Body of pancreas (tissue), 4 donors: ENCODE measurements around the gene DNAJB5. TPM values are rescaled to one million over a fixed set of nuclear protein-coding genes. Genes with fewer than 3 reads are reported as not detected.

Source experiments
- ATAC-seq: fragments of 150-250 bp; one replicate; pipeline ENCODE4 v1.9.1; 2016
- DNase-seq, 4 donors: peaks; one replicate each; pipeline ENCODE4 v3.0.0-alpha.2; 2019
- H3K27ac ChIP-seq, 4 donors: fragments of 200-600 bp; sonication (generic); 1 replicate in 3 of 4; 2 replicates in 1 of 4; pipeline versions ENCODE4 v1.5.1 to v1.6.1; 2016 to 2019; ENCODE audit warnings: mild to moderate bottlenecking in 1 of 4, mixed read lengths in 1 of 4, moderate library complexity in 1 of 4
- H3K27me3 ChIP-seq, 2 donors: fragments of 200-600 bp; sonication (generic); one replicate each; pipeline ENCODE4 v1.6.0; 2016; ENCODE audit warnings: mild to moderate bottlenecking in 1 of 2
- H3K36me3 ChIP-seq, 2 donors: fragments of 200-600 bp; sonication (generic); replicated peaks in 1 of 2; 2 replicates each; pipeline ENCODE4 v1.5.1; 2016; ENCODE audit warnings: low read depth in 2 of 2; ENCODE audit not compliant: insufficient read depth in 1 of 2
- H3K4me1 ChIP-seq: fragments of 200-600 bp; sonication (generic); one replicate; pipeline ENCODE4 v1.6.0; 2016
- H3K4me3 ChIP-seq, 2 donors: fragments of 200-600 bp; sonication (generic); 1 replicate in 1 of 2; 2 replicates in 1 of 2; pipeline ENCODE4 v1.5.1; 2016 to 2019
- H3K9me3 ChIP-seq, 3 donors: fragments of 200-600 bp; sonication (generic); 1 replicate in 2 of 3; 2 replicates in 1 of 3; pipeline ENCODE4 v1.5.1; 2016
- CTCF ChIP-seq, 7 experiments: fragments of 450-650 bp in 4 of 7; fragments of 200-600 bp in 3 of 7; sonication (generic) in 3 of 7; IDR thresholded peaks; one replicate each; pipeline ENCODE4 v1.5.1; 2016 to 2019; ENCODE audit warnings: antibody characterized with exemption in 7 of 7
- POLR2A ChIP-seq, 3 donors: fragments of 450-650 bp; IDR thresholded peaks; one replicate each; pipeline ENCODE4 v1.6.1; 2016; ENCODE audit warnings: antibody characterized with exemption in 3 of 3, mild to moderate bottlenecking in 2 of 3
- WGBS, 2 donors: methylation state at CpG; one replicate each; pipeline ENCODE4 v1.1.5; 2017; 5-methylcytosine and 5-hydroxymethylcytosine counted together
- intact Hi-C: fragments of 100-400 bp; cut with DNase I; formaldehyde crosslinking; loops from one replicate; pipeline ENCODE4 v1.15.1; 2023
- total RNA-seq, 2 donors: library from RNA; depleted of rRNA; stranded (reverse); fragments of >200 nt; gene quantifications; one replicate each; pipeline ENCODE4 v1.1.0, GENCODE V29; 2016

DNAJB5 gene
- total RNA-seq, 2 donors from 2014 or later = 5.3 to 5.7 TPM

GRCh38 chr9:34982361-34982760 lies 7.2 kb upstream of the DNAJB5 start:
- intact Hi-C loops = no loop called here
- Histone ChIP-seq H3K9me3 (no peaks in the 10 kb centered on the region), H3K4me1 (no peaks in the 10 kb centered on the region), H3K27me3 (no peaks in the 10 kb centered on the region), H3K36me3 (no peaks in the 10 kb centered on the region), H3K27ac (no peak overlapping the region), H3K4me3 (no peak overlapping the region)
- DNase-seq (no peak), ATAC-seq (no peak)
- WGBS, 2 donors = 68 to 79% methylated on average over 5 to 7 of the region's 7 CpGs
- TF ChIP-seq CTCF (IDR thresholded peaks at IDR 0.05) (no peak), POLR2A (IDR thresholded peaks at IDR 0.05) (no peak)

GRCh38 chr9:34983209-34983608 lies 6.3 kb upstream of the DNAJB5 start:
- H3K27me3 ChIP-seq = no peaks in the 10 kb centered on the region
- no peak overlapping the region for H3K27ac ChIP-seq
- intact Hi-C loops = no loop called here
- no peaks in the 10 kb centered on the region for H3K36me3 ChIP-seq
- H3K9me3 ChIP-seq = no peaks in the 10 kb centered on the region
- DNase-seq (no peak), ATAC-seq (no peak)
- no peaks in the 10 kb centered on the region for H3K4me1 ChIP-seq
- TF ChIP-seq CTCF (IDR thresholded peaks at IDR 0.05) (no peak), POLR2A (IDR thresholded peaks at IDR 0.05) (no peak)
- no peak overlapping the region for H3K4me3 ChIP-seq
- WGBS, 2 donors = 63 to 81% methylated on average over 2 of the region's 2 CpGs

- TF ChIP-seq CTCF (IDR thresholded peaks at IDR 0.05) (no peak), POLR2A (IDR thresholded peaks at IDR 0.05) (no peak)
- no peaks in the 10 kb centered on the region for H3K27me3 ChIP-seq
- ATAC-seq = no peak
- no peak overlapping the region for H3K4me3 ChIP-seq
- DNase-seq = no peak
- H3K27ac ChIP-seq = no peak overlapping the region
- H3K9me3 ChIP-seq = no peaks in the 10 kb centered on the region
- H3K36me3 ChIP-seq = no peaks in the 10 kb centered on the region
- peaks cover 8% of the 10 kb centered on the region for H3K4me1 ChIP-seq
- intact Hi-C loops = no loop called here
- 0 to 18% methylated on average over 1 of the region's 1 CpG for WGBS, 2 donors
These were observed 5.5 kb upstream of the DNAJB5 start for GRCh38 chr9:34984049-34984448.

GRCh38 chr9:34985311-34985899 lies 4.1 kb upstream of the DNAJB5 start:
- Histone ChIP-seq H3K9me3 (no peaks in the 10 kb centered on the region), H3K4me1 (peaks cover 11% of the 10 kb centered on the region), H3K27me3 (no peaks in the 10 kb centered on the region), H3K27ac (no peak overlapping the region), H3K36me3 (no peaks in the 10 kb centered on the region), H3K4me3 (no peak overlapping the region)
- ATAC-seq = no peak
- DNase-seq = peak; percentile 61 to 75 (median 70)
- no peak for TF ChIP-seq POLR2A (IDR thresholded peaks at IDR 0.05)
- TF ChIP-seq CTCF (IDR thresholded peaks at IDR 0.05) = peak; percentile 62 to 83 (median 69)
- intact Hi-C loops = no loop called here
- WGBS, 2 donors = 10 to 16% methylated on average over 7 of the region's 7 CpGs

GRCh38 chr9:34986540-34987047 lies 3.0 kb upstream of the DNAJB5 start:
- intact Hi-C loops = no loop called here
- TF ChIP-seq CTCF (IDR thresholded peaks at IDR 0.05) = no peak
- TF ChIP-seq POLR2A (IDR thresholded peaks at IDR 0.05) = no peak
- no peaks in the 10 kb centered on the region for H3K27me3 ChIP-seq
- H3K36me3 ChIP-seq = no peaks in the 10 kb centered on the region
- H3K9me3 ChIP-seq = no peaks in the 10 kb centered on the region
- H3K27ac ChIP-seq = no peak overlapping the region
- peaks cover 15% of the 10 kb centered on the region for H3K4me1 ChIP-seq
- no peak for ATAC-seq
- H3K4me3 ChIP-seq = no peak overlapping the region
- peak in 2 of 4 donors; percentile 28 to 58 for DNase-seq
- 26 to 45% methylated on average over 6 to 9 of the region's 9 CpGs for WGBS, 2 donors
